Stimulated activated naive CD8-positive, alpha-beta T cell treated with anti-CD3 and anti-CD28 coated beads, Interleukin-15, Interleukin-2, amounts not matched to agents 100 ng/mL and 50 ng/mL, for 24 hours (primary cell): ENCODE data around the gene HOXA6.

Experiments
- H3K27ac Mint-ChIP-seq: one replicate; pipeline ENCODE4 v1.8.0; 2021; ENCODE audit warnings: mild to moderate bottlenecking, mixed read lengths
- H3K27me3 Mint-ChIP-seq: one replicate; pipeline ENCODE4 v1.8.0; 2021; ENCODE audit warnings: mixed read lengths
- H3K36me3 Mint-ChIP-seq: one replicate; pipeline ENCODE4 v1.8.0; 2021; ENCODE audit warnings: low read depth, mixed read lengths
- H3K4me1 Mint-ChIP-seq: one replicate; pipeline ENCODE4 v1.8.0; 2021; ENCODE audit warnings: low read depth, mixed read lengths
- H3K4me3 Mint-ChIP-seq: one replicate; pipeline ENCODE4 v1.8.0; 2021; ENCODE audit warnings: mild to moderate bottlenecking, mixed read lengths
- H3K9me3 Mint-ChIP-seq: one replicate; pipeline ENCODE4 v1.8.0; 2021; ENCODE audit warnings: mixed read lengths

Gene HOXA6

GRCh38 chr7:27114881-27115220, 32.7 kb downstream of the HOXA6 start:
- Mint-ChIP-seq H3K27ac (no peak overlapping the region), H3K4me3 (no peak overlapping the region), H3K36me3 (no peaks in the 10 kb centered on the region), H3K9me3 (no peaks in the 10 kb centered on the region), H3K4me1 (no peaks in the 10 kb centered on the region), H3K27me3 (peaks cover 6% of the 10 kb centered on the region)

- Mint-ChIP-seq H3K36me3 (no peaks in the 10 kb centered on the region), H3K27ac (no peak overlapping the region), H3K4me1 (no peaks in the 10 kb centered on the region), H3K9me3 (no peaks in the 10 kb centered on the region), H3K27me3 (peaks cover 6% of the 10 kb centered on the region), H3K4me3 (no peak overlapping the region)
Measured at GRCh38 chr7:27113991-27114769, 33.4 kb downstream of the HOXA6 start.

DNA sequence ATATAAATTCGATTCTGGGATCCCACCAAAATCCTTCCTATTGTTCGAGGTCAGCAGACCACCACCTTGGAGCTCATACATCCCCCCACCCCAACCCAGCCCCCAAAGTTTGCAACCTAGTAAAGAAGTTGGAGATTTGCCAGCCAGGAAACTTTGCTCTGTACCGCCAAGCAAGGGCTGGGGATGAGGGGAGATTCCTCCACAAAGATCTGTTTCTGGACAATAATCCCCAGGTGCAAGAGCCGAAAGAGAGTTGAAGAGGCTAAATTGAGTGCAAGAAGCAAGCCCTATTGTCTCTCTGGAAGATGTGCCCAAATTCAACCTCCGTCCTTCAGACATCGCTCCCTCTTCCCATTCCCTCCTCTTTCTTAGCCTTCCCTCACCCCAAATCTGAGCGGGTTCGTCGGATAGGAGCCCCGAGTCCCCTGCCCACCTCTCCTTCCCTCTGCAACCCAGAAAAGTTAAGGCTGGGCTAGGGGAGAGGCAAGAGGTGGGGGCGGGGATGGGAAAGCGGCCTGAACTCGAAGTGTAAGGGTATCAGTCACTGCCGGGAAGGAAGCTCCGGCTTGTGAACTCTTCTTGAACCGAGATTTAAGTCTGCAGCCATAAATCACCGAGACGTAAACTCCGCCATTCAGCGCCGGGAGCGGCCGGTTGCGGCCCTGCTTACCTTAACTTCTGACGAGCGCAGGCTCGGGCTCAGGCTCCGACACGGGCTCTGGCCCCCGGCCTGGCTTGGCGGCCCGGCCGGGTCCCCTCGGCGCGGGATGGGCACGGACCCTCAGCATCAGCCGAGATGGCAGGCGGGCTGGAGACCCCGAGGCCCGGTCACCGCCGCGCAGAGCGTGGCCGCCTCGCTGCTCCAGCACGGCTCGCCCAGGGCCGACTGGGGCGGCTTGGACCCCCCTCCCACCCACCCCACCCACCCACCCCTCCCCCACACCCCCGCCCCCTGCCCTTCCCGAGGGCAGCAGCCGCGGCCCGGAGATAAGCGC, 34.3 kb downstream of the HOXA6 start:
- Mint-ChIP-seq H3K9me3 (no peaks in the 10 kb centered on the region), H3K36me3 (no peaks in the 10 kb centered on the region), H3K4me1 (no peaks in the 10 kb centered on the region), H3K27ac (no peak overlapping the region), H3K27me3 (peaks cover 5% of the 10 kb centered on the region), H3K4me3 (no peak overlapping the region)

DNA sequence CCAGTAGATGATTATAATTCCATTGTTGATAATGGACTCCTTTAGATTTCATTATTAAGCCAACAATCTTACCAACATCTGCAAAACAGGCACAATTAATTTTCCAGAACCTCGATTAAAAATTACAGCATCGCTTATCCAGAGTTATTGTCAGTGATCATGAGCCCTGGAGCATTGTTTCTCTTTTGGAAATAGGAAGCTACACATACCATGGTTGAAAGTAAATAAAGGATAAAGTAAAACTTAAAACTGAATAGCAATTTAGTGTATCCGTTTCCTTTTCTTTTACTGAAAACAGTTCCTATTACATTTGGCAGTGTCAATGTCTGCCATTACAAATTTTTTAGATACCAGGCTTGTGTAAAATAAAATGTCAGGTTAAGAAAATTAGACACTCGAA, 35.2 kb downstream of the HOXA6 start:
- no peaks in the 10 kb centered on the region for H3K36me3 Mint-ChIP-seq
- no peaks in the 10 kb centered on the region for H3K9me3 Mint-ChIP-seq
- H3K27ac Mint-ChIP-seq, result no peak overlapping the region
- no peaks in the 10 kb centered on the region for H3K4me1 Mint-ChIP-seq
- H3K4me3 Mint-ChIP-seq, result no peak overlapping the region
- H3K27me3 Mint-ChIP-seq, result no peaks in the 10 kb centered on the region

- H3K27ac Mint-ChIP-seq, result no peak overlapping the region
- no peaks in the 10 kb centered on the region for H3K4me1 Mint-ChIP-seq
- no peak overlapping the region for H3K4me3 Mint-ChIP-seq
Measured at GRCh38 chr7:27111751-27112277, 35.8 kb downstream of the HOXA6 start.

GRCh38 chr7:27111042-27111750, 36.4 kb downstream of the HOXA6 start:
- H3K36me3 Mint-ChIP-seq, result no peaks in the 10 kb centered on the region
- H3K27me3 Mint-ChIP-seq, result no peaks in the 10 kb centered on the region
- no peaks in the 10 kb centered on the region for H3K9me3 Mint-ChIP-seq
- H3K4me3 Mint-ChIP-seq, result no peak overlapping the region
- H3K27ac Mint-ChIP-seq, result no peak overlapping the region
- no peaks in the 10 kb centered on the region for H3K4me1 Mint-ChIP-seq

More at GRCh38 chr7:27111751-27112277, 35.8 kb downstream of the HOXA6 start:
- Mint-ChIP-seq H3K9me3 (no peaks in the 10 kb centered on the region), H3K36me3 (no peaks in the 10 kb centered on the region), H3K27me3 (no peaks in the 10 kb centered on the region)

GRCh38 chr7:27110186-27111031, 37.2 kb downstream of the HOXA6 start:
- Mint-ChIP-seq H3K9me3 (no peaks in the 10 kb centered on the region), H3K36me3 (no peaks in the 10 kb centered on the region), H3K4me1 (no peaks in the 10 kb centered on the region), H3K27ac (no peak overlapping the region), H3K27me3 (peaks cover 4% of the 10 kb centered on the region), H3K4me3 (no peak overlapping the region)

DNA sequence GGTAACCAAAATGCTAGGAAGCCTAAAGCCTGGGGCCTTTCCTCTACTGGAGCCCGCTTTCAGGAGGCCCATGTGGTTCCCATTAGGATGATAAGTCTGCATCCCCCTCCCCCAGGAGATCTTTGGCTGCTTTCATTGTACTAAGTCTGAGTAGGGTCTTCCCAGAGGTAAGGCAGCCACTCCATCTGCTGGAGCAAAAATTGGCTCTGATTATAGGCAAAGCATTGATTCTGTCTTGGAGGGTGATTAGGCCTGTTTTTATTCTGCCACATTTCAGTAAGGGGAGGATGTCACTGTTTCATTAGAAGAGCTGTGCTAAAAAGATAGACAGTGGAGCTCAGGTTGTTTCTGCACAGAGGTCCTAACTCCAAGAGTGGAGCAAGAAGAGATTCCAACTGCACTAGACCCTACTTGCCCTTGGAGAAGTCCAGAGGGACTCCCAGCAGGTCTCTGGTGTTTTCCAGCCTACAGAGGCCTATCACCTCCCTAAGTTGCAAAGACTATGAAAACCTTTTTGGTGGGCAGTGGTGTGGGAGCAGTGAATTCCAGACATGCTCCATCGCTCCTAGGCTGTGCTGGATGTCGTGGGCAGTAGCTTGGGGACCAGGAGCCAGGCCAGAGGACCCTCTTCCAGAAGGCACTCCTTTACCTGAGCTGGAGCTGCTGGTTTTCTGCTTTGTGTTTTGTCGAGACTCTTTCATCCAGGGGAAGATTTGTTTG, 37.9 kb downstream of the HOXA6 start:
- Mint-ChIP-seq H3K9me3 (no peaks in the 10 kb centered on the region), H3K36me3 (no peaks in the 10 kb centered on the region), H3K4me3 (no peak overlapping the region), H3K27ac (no peak overlapping the region), H3K27me3 (peaks cover 12% of the 10 kb centered on the region), H3K4me1 (no peaks in the 10 kb centered on the region)

GRCh38 chr7:27108390-27109127, 39.0 kb downstream of the HOXA6 start:
- H3K27ac Mint-ChIP-seq, result no peak overlapping the region
- no peak overlapping the region for H3K4me3 Mint-ChIP-seq
- no peaks in the 10 kb centered on the region for H3K9me3 Mint-ChIP-seq
- H3K4me1 Mint-ChIP-seq, result no peaks in the 10 kb centered on the region
- peaks cover 22% of the 10 kb centered on the region for H3K27me3 Mint-ChIP-seq
- H3K36me3 Mint-ChIP-seq, result peaks cover 4% of the 10 kb centered on the region

DNA sequence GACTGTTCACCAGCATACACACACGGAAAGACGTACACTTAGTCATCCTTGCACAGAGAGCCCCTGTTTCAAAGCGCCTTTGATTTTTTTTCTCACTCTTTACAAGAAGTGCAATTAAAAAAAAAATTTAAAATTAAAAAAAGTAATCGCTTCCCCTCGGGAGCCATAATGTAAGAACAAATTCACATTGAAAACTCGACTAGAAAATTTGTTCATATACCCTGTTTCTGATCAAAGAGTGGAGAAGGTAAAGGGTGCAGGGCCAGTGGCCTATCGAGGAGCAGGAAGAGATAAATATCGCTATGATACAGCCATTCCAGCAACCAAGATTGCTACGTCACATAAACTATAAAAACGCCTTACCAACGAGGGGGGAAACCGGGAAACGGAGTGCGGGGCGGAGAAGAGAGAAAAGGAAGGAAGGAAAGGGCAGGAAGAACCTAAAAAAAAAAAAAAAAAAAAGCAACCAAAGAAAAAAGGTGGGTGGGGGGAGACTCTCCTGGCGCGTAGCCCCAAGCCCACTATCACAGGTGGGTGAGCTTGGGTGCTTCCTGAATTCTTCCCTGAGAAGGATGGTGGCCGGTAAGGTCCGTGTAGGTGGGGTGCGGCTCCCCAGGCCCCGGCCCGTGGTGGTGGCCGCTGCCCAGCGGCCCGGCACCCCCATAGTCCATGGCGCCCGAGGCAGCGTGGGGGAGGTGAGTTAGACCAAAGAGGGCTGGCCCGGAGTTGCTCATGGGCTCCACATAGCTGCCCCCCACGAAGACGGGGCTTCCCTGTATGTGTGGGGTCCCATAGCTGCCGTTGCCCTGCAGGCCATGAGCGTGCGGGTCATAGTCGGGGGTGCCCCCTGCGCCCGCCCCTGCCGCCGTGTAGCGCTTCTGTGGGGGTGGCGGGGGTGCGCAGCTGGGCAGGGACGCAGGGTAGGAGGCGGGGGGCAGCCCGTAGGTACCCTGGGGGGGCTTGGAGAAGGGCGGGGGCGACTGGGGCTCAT, 39.9 kb downstream of the HOXA6 start:
- H3K4me1 Mint-ChIP-seq, result peaks cover 6% of the 10 kb centered on the region
- H3K36me3 Mint-ChIP-seq, result peaks cover 4% of the 10 kb centered on the region
- H3K27me3 Mint-ChIP-seq, result peaks cover 31% of the 10 kb centered on the region
- no peaks in the 10 kb centered on the region for H3K9me3 Mint-ChIP-seq
- H3K4me3 Mint-ChIP-seq, result no peak overlapping the region
- H3K27ac Mint-ChIP-seq, result no peak overlapping the region

GRCh38 chr7:27106901-27107240, 40.7 kb downstream of the HOXA6 start:
- peaks cover 11% of the 10 kb centered on the region for H3K4me1 Mint-ChIP-seq
- no peak overlapping the region for H3K27ac Mint-ChIP-seq
- no peaks in the 10 kb centered on the region for H3K9me3 Mint-ChIP-seq
- H3K27me3 Mint-ChIP-seq, result peaks cover 37% of the 10 kb centered on the region
- no peak overlapping the region for H3K4me3 Mint-ChIP-seq
- H3K36me3 Mint-ChIP-seq, result peaks cover 4% of the 10 kb centered on the region

- Mint-ChIP-seq H3K9me3 (no peaks in the 10 kb centered on the region), H3K27ac (no peak overlapping the region), H3K36me3 (peaks cover 4% of the 10 kb centered on the region), H3K27me3 (peaks cover 43% of the 10 kb centered on the region), H3K4me1 (peaks cover 14% of the 10 kb centered on the region), H3K4me3 (no peak overlapping the region)
Measured at GRCh38 chr7:27106181-27106900, 41.2 kb downstream of the HOXA6 start.
